ENCODE results near the gene KRT86. TPM values are rescaled to one million over a fixed set of nuclear protein-coding genes. Genes with fewer than 3 reads are reported as not detected.

Gene KRT86
- total RNA-seq, 1 donor from 2014 or later, result 1.1 TPM

DNA sequence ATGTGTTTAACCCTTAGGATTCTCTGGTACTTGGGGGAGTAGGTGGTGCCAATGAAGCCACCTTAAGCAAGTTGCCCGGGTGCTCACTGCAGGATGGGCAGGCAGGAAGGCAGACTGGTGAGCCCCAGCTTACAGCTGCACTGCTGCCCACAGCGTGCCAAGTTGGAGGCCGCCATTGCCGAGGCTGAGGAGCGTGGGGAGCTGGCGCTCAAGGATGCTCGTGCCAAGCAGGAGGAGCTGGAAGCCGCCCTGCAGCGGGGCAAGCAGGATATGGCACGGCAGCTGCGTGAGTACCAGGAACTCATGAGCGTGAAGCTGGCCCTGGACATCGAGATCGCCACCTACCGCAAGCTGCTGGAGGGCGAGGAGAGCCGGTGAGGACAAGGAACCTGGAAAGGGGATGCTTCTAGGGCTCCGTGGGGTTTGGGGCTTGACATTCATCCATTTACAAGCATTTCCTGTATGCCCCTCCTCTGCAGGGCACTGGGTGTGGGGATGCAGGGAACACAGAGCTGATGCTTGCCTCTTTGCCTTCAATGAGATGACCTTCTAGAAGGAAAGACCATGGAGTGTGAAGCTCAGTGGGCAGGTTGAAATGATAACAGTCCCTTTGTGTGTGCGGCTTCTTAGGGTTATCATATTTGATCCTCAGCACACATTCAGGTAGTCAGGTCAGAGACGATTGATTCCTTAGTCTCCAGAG lies 29.0 kb upstream of the KRT86 start:
- no peaks in the 10 kb centered on the region for H3K9me3 ChIP-seq
- H3K36me3 ChIP-seq, result no peaks in the 10 kb centered on the region
- peaks cover 30% of the 10 kb centered on the region for H3K4me1 ChIP-seq
- no peak for DNase-seq
- intact Hi-C loops (cut with DNase I), result no loop called here
- H3K27me3 ChIP-seq, result peaks cover 10% of the 10 kb centered on the region
- ATAC-seq, result no peak
- TF ChIP-seq, protein P1, sequence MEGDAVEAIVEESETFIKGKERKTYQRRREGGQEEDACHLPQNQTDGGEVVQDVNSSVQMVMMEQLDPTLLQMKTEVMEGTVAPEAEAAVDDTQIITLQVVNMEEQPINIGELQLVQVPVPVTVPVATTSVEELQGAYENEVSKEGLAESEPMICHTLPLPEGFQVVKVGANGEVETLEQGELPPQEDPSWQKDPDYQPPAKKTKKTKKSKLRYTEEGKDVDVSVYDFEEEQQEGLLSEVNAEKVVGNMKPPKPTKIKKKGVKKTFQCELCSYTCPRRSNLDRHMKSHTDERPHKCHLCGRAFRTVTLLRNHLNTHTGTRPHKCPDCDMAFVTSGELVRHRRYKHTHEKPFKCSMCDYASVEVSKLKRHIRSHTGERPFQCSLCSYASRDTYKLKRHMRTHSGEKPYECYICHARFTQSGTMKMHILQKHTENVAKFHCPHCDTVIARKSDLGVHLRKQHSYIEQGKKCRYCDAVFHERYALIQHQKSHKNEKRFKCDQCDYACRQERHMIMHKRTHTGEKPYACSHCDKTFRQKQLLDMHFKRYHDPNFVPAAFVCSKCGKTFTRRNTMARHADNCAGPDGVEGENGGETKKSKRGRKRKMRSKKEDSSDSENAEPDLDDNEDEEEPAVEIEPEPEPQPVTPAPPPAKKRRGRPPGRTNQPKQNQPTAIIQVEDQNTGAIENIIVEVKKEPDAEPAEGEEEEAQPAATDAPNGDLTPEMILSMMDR (IDR thresholded peaks at IDR 0.05), result no peak
- H3K27ac ChIP-seq, result no peak overlapping the region
- no peak overlapping the region for H3K4me3 ChIP-seq

DNA sequence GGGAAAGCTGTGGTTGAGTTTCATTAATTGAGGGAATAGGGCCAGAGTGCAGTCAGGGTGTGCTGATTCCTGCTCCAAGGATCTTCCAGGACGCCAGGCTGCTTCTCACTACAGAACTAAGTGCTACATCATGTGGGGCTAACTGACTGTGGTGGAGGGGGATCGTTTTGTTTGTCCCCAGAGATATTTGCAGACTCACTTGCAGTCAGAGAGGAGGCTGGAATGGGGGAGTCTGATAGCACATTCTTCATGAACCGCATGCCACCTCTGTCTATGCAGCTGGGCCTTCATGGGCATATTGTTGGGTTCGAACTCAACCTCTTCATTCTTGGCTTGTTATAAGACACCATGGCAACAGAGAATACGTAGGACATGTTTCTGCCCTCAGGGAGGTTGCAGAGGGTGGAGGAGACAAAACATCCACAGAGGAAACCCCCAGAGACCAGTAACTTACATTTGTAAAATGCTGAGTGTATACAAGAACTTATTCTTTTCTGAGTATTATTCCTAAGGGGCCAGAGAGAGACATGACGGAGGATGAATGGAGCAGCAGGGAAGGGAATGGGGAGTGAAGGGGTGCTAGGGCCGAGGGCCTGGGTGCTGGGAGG lies 28.4 kb upstream of the KRT86 start:
- H3K27ac ChIP-seq, result no peak overlapping the region

DNA sequence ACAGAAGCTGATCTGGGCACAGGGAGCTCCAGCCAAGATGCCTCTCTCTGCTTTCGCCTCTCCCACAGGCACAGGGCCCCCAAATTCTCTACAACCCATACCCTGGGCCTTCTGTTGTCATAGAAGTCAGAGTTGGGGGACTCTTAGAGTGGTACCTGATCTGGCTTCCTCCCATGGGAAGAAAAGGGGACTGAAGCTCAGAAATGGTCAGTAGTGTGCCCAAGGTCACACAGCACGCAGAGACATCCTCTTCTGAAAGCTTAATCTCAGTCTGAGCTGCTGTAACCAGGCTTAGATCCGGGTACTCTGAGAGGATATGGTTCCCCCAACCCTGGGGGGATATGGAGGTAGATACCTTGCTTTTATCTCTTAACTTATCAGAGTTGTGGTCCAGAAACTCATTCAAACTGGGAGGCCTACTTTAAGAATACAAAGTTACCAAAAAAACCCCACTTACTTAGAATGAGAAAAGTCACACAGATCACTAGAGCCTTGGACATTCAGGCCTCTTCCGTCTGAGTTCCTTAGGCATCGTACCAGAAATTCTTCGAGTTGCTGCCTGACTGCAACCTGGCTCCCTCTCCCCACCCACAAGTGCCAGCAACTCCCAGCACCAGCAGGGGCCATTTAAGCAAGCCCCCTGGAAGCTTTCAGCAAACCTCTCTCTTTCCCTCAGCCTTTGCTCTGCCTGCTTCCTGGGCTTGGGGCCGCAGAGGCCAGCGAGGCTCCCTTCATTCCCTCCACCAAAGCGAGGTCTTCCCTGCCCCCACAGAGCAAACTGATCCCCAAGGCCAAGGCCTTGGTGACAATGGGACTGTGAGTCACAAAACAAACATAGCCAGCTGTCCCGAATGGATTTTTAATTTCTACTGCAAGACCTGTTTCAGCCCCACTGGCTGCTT lies 27.5 kb upstream of the KRT86 start:
- peaks cover 15% of the 10 kb centered on the region for H3K27me3 ChIP-seq
- intact Hi-C loops (cut with DNase I), result no loop called here
- H3K27ac ChIP-seq, result peak overlapping the region; percentile 14
- no peak overlapping the region for H3K4me3 ChIP-seq
- H3K36me3 ChIP-seq, result no peaks in the 10 kb centered on the region
- peaks cover 30% of the 10 kb centered on the region for H3K4me1 ChIP-seq
- DNase-seq, result no peak
- TF ChIP-seq, protein P1 (IDR thresholded peaks at IDR 0.05), result no peak
- no peaks in the 10 kb centered on the region for H3K9me3 ChIP-seq
- ATAC-seq, result peak; percentile 3

More for the DNA sequence above, 28.4 kb upstream of the KRT86 start:
- Histone ChIP-seq H3K27me3 (peaks cover 15% of the 10 kb centered on the region), H3K36me3 (no peaks in the 10 kb centered on the region), H3K9me3 (no peaks in the 10 kb centered on the region), H3K4me1 (peaks cover 30% of the 10 kb centered on the region), H3K4me3 (no peak overlapping the region)
- DNase-seq (no peak), ATAC-seq (no peak)
- intact Hi-C loops (cut with DNase I), result no loop called here
- TF ChIP-seq, protein P1 (IDR thresholded peaks at IDR 0.05), result no peak

DNA sequence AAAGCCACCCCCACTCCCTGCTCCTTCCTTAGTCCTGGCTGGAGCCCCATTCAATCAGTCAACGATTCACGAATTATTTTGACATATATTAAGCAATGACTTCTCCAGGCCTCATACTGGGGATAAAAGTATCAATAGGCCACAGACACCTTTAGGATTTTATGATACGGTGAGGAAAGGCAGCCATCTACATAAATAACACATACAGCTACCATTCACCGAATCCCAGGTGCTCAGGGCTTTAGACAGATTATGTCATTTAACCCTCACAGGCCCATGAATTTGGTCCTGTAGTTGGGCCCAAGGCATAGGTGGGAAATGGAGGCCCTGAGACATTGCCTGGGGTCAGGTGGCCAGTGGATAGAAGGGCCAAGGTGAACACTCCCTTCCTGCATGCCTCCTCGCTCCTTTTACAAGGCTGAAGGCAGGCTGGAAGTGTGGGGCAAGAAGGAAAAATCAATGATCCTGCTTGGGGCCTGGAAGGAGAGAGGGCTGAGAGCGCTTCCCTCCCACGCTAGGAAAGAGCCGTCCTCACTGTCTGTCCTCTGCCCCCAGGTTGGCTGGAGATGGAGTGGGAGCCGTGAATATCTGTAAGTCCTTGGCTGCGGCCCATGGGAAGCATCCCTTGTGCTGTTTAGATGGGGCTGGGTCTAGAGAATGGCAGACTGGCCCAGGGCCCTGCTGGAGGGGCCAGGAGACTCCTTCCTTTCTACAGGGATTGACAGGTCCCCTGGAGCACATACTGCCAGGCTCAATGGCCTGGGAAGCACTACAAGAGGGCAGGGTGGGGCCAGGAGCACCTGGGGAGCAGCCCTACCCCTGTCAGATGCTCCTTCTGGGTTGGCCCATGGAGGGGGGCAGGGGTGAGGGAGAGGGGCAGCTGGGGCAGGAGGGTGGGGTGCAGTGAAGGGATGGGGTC lies 26.6 kb upstream of the KRT86 start:
- no peaks in the 10 kb centered on the region for H3K9me3 ChIP-seq
- peaks cover 30% of the 10 kb centered on the region for H3K4me1 ChIP-seq
- DNase-seq (no peak), ATAC-seq (peak; percentile 1)
- H3K27me3 ChIP-seq, result peaks cover 15% of the 10 kb centered on the region
- no peaks in the 10 kb centered on the region for H3K36me3 ChIP-seq
- TF ChIP-seq, protein P1 (IDR thresholded peaks at IDR 0.05), result no peak
- intact Hi-C loops (cut with DNase I), result no loop called here
- peak overlapping the region; percentile 14 for H3K27ac ChIP-seq
- H3K4me3 ChIP-seq, result no peak overlapping the region
